Erythroblast (primary cell): ENCODE data around the gene LIN37.

ENCODE experiments used
- GATA1 ChIP-seq: IDR thresholded peaks from 2 replicates; pipeline ENCODE4 v1.6.1; 2011; ENCODE audit warnings: low read depth, mild to moderate bottlenecking, control low read depth, low read length, moderate library complexity
- POLR2A ChIP-seq: IDR thresholded peaks from 2 replicates; pipeline ENCODE4 v1.6.1; 2011; ENCODE audit warnings: mild to moderate bottlenecking, low read length

GRCh38 chr19:35760711-35761349, 12.5 kb downstream of the LIN37 start:
- no peak for TF ChIP-seq POLR2A
- TF ChIP-seq GATA1, result no peak
